Uterus (tissue), 2 donors: ENCODE results near the gene MACROD1.

Experiments
- POLR2A ChIP-seq, 2 donors: fragments of 450-650 bp; IDR thresholded peaks; one replicate each; pipeline ENCODE4 v1.6.1; 2016; ENCODE audit warnings: antibody characterized with exemption in 2 of 2, mild to moderate bottlenecking in 1 of 2, moderate library complexity in 1 of 2
- TF ChIP-seq, protein P1 (sequence below), 4 experiments: fragments of 200-600 bp in 2 of 4; fragments of 450-650 bp in 2 of 4; sonication (generic) in 2 of 4; IDR thresholded peaks; one replicate each; pipeline ENCODE4 v1.5.1; 2016 to 2019; ENCODE audit warnings: antibody characterized with exemption in 4 of 4, mild to moderate bottlenecking in 2 of 4, moderate library complexity in 1 of 4

DNA sequence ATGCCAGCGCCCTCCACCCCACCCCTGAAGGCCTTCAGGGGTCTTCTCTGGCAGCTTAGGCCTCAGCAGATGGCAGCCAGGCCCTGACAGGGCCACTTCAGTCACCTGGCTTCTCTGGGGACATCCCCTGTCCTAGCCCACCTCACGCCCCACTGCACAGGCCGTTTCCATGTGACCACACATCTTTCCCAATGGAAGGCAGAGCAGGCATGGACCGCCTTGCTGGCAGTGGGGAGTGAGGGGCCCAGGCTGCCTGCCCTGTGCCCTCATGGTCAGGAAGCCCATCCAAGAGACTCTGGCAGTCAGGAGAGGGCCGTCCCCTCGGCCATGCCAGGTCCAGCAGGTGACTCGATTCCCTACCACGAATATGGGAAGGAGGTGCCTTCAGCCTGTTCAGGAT lies 25.8 kb downstream of the MACROD1 start:
- TF ChIP-seq, protein P1, sequence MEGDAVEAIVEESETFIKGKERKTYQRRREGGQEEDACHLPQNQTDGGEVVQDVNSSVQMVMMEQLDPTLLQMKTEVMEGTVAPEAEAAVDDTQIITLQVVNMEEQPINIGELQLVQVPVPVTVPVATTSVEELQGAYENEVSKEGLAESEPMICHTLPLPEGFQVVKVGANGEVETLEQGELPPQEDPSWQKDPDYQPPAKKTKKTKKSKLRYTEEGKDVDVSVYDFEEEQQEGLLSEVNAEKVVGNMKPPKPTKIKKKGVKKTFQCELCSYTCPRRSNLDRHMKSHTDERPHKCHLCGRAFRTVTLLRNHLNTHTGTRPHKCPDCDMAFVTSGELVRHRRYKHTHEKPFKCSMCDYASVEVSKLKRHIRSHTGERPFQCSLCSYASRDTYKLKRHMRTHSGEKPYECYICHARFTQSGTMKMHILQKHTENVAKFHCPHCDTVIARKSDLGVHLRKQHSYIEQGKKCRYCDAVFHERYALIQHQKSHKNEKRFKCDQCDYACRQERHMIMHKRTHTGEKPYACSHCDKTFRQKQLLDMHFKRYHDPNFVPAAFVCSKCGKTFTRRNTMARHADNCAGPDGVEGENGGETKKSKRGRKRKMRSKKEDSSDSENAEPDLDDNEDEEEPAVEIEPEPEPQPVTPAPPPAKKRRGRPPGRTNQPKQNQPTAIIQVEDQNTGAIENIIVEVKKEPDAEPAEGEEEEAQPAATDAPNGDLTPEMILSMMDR (IDR thresholded peaks at IDR 0.05) = no peak
- TF ChIP-seq POLR2A (IDR thresholded peaks at IDR 0.05) = no peak
